Measurements from ENCODE around the gene RPUSD3.

RPUSD3 gene

DNA sequence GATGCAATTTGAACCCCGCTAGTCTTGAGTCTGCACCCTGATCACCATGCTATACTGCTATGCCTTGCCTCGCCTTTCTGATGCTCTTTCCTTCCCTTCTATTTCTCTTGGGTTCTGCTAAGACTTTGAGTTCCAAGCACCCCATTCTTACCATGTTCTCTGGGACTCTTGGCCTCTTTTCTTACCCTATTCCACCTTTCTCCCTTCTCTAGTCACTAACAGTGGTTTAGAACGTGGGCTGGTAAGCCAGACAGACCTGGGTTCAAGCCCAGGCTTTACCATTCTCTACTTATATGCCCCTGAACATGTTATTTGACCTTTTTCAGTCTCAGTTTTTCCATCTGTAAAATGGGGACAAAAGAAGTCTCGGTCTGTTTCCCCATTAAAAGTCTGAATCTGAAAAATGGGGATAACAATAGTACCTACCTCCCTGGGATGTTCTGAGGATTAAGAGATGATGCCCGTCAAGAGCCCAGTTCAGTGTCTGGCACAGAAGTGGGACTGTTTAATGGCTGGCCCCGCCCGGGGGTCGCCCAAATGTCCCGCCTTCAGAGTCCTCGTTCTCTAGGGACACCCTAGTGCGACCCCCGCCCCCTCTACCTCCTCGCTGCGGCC lies 51.9 kb downstream of the RPUSD3 start:
- Histone ChIP-seq H3K36me3 (ENCODE audit: control insufficient read depth, insufficient read depth, low read length) (peaks cover 5% of the 10 kb centered on the region), H3K9me3 (ENCODE audit: control insufficient read depth, insufficient read depth, low read length) (no peaks in the 10 kb centered on the region), H3K4me1 (ENCODE audit: control insufficient read depth, insufficient read depth, low read length) (peaks cover 2% of the 10 kb centered on the region; the same call in 1 of the 2 replicates), H3K4me3 (ENCODE audit: low read length) (peak overlapping the region; percentile 80; the same call in 1 of the 2 replicates), H3K27ac (ENCODE audit: low read length) (no peak overlapping the region), H3K27me3 (ENCODE audit: control insufficient read depth, insufficient read depth, low read length) (no peaks in the 10 kb centered on the region)
- no peak for DNase-seq (ENCODE audit: low read depth, low spot score)
- no CpG with 5 or more reads among the region's 14 CpGs for WGBS (ENCODE audit: insufficient coverage, insufficient read length)

DNA sequence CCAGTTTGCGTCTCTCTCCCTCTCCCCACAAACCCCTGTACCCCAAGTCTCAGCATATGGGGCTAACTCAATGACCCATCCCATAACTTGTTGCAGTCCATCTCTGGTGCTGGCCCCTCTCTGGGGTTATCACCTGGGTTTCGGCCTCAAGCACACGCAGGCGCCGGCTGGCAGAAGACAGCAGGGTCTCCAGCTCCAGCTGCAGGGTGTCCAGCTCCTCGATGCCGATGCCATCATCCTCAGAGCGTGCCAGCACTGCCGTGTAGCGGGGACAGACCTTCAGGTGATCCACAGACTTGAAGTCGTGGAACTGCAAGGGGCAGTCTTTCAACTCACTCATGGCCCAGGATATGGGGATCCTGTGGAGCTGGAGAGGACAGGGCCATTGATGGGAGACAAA lies 52.7 kb downstream of the RPUSD3 start:
- no peak for DNase-seq (ENCODE audit: low read depth, low spot score)
- Histone ChIP-seq H3K4me3 (ENCODE audit: low read length) (no peak overlapping the region), H3K9me3 (ENCODE audit: control insufficient read depth, insufficient read depth, low read length) (no peaks in the 10 kb centered on the region), H3K4me1 (ENCODE audit: control insufficient read depth, insufficient read depth, low read length) (peaks cover 2% of the 10 kb centered on the region; the same call in 1 of the 2 replicates), H3K36me3 (ENCODE audit: control insufficient read depth, insufficient read depth, low read length) (peaks cover 5% of the 10 kb centered on the region), H3K27ac (ENCODE audit: low read length) (no peak overlapping the region), H3K27me3 (ENCODE audit: control insufficient read depth, insufficient read depth, low read length) (no peaks in the 10 kb centered on the region)
- WGBS (ENCODE audit: insufficient coverage, insufficient read length) = no CpG with 5 or more reads among the region's 11 CpGs

All from iPS DF 6.9 (cell line).